Measurements from ENCODE around the gene ACAP1. TPM values are rescaled to one million over a fixed set of nuclear protein-coding genes. Genes with fewer than 3 reads are reported as not detected.

ACAP1 gene
- total and polyA plus RNA-seq, 9 of the 15 experiments (the other 6 are each of a cell fraction or from before 2014, with no cell fraction given), result 0.15 to 8.5 (median 2.4) TPM

GRCh38 chr17:7361906-7362305 lies 25.6 kb downstream of the ACAP1 start (continued):
- TF ChIP-seq CEBPZ (IDR thresholded peaks at IDR 0.05; ENCODE audit: borderline replicate concordance, low read depth, low read length) (no peak), CHD4 (IDR thresholded peaks at IDR 0.05; ENCODE audit: insufficient read depth, insufficient replicate concordance, low read depth, low read length, poor library complexity, severe bottlenecking) (no peak), KAT7 (CRISPR knock-in tag; IDR thresholded peaks at IDR 0.05; ENCODE audit: borderline replicate concordance) (no peak), ZNF780A (CRISPR knock-in tag; IDR thresholded peaks at IDR 0.05) (no peak), ZBTB40 (IDR thresholded peaks at IDR 0.05) (no peak), ZBTB40 (CRISPR knock-in tag; IDR thresholded peaks at IDR 0.05) (no peak), HNRNPUL1 (IDR thresholded peaks at IDR 0.05; ENCODE audit: low read length) (no peak)

Measured in K562 (cell line).